Colonic mucosa (tissue), 4 donors: ENCODE data around the gene FGD5. TPM values are rescaled to one million over a fixed set of nuclear protein-coding genes. Genes with fewer than 3 reads are reported as not detected.
"Not testable (repeated sequence)": the region's sequence is repeated elsewhere in the genome, so short reads cannot be mapped to it uniquely, and the experiment has no call there.

Source experiments
- DNase-seq: peaks from one replicate; pipeline ENCODE4 v3.0.0-alpha.2; 2020
- H3K27ac ChIP-seq: fragments of 200-600 bp; one replicate; pipeline ENCODE4 v1.8.0; 2021
- H3K27me3 ChIP-seq: fragments of 200-600 bp; one replicate; pipeline ENCODE4 v1.8.0; 2021
- H3K36me3 ChIP-seq: fragments of 200-600 bp; one replicate; pipeline ENCODE4 v1.8.0; 2021
- H3K4me1 ChIP-seq: fragments of 200-600 bp; one replicate; pipeline ENCODE4 v1.8.0; 2021; ENCODE audit warnings: mild to moderate bottlenecking
- H3K4me3 ChIP-seq: fragments of 200-600 bp; one replicate; pipeline ENCODE4 v1.8.0; 2021
- H3K9ac ChIP-seq, 2 donors: one replicate each; pipeline ENCODE4 v1.7.0; 2013; ENCODE audit warnings: control low read depth in 2 of 2, low read depth in 2 of 2, low read length in 2 of 2
- H3K9me3 ChIP-seq: fragments of 200-600 bp; one replicate; pipeline ENCODE4 v1.8.0; 2021
- intact Hi-C: fragments of 100-400 bp; cut with DNase I; formaldehyde crosslinking; loops from one replicate; pipeline ENCODE4 v1.14.1; 2022
- total RNA-seq, 2 donors: library from RNA; stranded (reverse); fragmentation: NEBNext Ultra II Directional in 1 of 2; extraction: Animal tissue kit (Norgen Biotek cat#: 25700) in 1 of 2; gene quantifications; one replicate each; pipeline ENCODE4 v1.2.1, GENCODE V29; 2021
- TF ChIP-seq, protein P1 (sequence below): fragments of 200-600 bp; IDR thresholded peaks from one replicate; pipeline ENCODE4 v1.8.0; 2022; ENCODE audit warnings: antibody characterized with exemption, mild to moderate bottlenecking
- donor health status: healthy.
- donor health status: DM: no; HTN: no; CAD: no.
- donor health status: DM: no; HTN: no; CAD: no.

Gene FGD5
- total RNA-seq, 2 donors from 2014 or later: 4.4 to 8.7 TPM

DNA sequence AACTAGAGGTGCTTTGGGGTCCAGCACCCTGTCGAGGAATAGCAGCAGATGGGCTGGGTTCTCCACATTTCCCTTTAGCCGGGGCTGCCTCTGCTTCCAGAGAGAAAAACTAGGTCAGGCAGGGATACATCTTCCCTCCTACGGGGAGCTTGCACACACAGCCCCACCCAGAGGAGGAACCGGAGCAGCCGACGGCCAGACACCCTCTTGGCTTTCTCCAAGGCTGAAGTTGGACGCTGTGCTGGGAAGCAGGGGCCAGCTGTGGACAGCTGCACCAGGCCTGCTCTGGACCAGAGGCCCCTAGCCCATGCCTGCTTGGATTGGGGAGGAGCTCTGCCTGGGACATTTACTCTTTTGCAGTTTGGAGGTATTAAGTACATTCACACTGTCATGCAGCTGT lies 84.0 kb downstream of the FGD5 start:
- Histone ChIP-seq H3K4me3 (no peak overlapping the region), H3K9me3 (no peaks in the 10 kb centered on the region), H3K27ac (no peak overlapping the region), H3K36me3 (no peaks in the 10 kb centered on the region), H3K9ac (no peak overlapping the region), H3K4me1 (no peaks in the 10 kb centered on the region), H3K27me3 (no peaks in the 10 kb centered on the region)
- TF ChIP-seq, protein P1, sequence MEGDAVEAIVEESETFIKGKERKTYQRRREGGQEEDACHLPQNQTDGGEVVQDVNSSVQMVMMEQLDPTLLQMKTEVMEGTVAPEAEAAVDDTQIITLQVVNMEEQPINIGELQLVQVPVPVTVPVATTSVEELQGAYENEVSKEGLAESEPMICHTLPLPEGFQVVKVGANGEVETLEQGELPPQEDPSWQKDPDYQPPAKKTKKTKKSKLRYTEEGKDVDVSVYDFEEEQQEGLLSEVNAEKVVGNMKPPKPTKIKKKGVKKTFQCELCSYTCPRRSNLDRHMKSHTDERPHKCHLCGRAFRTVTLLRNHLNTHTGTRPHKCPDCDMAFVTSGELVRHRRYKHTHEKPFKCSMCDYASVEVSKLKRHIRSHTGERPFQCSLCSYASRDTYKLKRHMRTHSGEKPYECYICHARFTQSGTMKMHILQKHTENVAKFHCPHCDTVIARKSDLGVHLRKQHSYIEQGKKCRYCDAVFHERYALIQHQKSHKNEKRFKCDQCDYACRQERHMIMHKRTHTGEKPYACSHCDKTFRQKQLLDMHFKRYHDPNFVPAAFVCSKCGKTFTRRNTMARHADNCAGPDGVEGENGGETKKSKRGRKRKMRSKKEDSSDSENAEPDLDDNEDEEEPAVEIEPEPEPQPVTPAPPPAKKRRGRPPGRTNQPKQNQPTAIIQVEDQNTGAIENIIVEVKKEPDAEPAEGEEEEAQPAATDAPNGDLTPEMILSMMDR: no peak
- intact Hi-C loops: no loop called here
- peak; percentile 47 for DNase-seq

DNA sequence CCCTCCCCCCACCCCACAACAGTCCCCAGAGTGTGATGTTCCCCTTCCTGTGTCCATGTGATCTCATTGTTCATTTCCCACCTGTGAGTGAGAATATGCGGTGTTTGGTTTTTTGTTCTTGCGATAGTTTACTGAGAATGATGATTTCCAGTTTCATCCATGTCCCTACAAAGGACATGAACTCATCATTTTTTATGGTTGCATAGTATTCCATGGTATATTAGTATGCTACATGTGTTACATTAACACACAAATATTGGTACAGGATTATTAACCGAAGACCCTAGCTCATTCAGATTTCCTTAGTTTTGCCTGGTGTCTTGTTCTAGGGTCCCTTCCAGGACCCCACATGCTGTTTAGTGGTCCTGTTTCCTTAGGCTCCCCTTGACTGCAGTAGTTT lies 84.7 kb downstream of the FGD5 start:
- H3K27me3 ChIP-seq, H3K27ac ChIP-seq, H3K4me1 ChIP-seq, H3K36me3 ChIP-seq, intact Hi-C loops, H3K9ac ChIP-seq, H3K4me3 ChIP-seq, DNase-seq, H3K9me3 ChIP-seq: not testable (repeated sequence)

DNA sequence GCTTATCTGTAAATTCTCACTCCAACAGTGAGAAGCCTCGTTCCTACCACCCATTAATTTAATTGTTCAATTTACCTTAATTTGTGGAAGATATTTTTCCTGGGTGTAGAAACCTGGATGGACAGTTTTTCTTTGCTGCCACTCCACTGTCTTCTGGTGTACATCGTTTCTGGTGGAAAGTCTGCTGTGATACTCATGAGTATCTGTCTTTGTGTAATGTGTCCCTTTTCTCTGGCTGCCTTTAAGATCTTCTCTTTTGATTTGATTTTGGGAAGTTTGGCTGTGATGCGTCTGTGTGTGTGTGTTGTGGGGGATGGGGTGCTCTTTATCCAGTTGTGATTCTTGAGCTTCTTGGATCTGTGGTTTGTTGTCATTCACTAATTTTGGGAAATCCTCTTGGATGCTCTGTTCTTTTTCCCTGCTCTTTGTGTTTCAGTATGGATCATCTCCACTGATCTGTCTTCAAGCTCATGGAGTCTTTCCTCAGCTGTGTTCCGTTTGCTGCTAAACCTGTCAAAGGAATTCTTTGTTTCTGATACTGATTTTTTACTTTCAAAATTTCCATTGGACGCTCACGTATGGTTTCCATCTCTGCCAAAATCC lies 86.4 kb downstream of the FGD5 start:
- H3K36me3 ChIP-seq: no peaks in the 10 kb centered on the region
- H3K4me3 ChIP-seq: no peak overlapping the region
- H3K9ac ChIP-seq: no peak overlapping the region
- no peak for DNase-seq
- H3K9me3 ChIP-seq: no peaks in the 10 kb centered on the region
- H3K4me1 ChIP-seq: no peaks in the 10 kb centered on the region
- no peak overlapping the region for H3K27ac ChIP-seq
- no peaks in the 10 kb centered on the region for H3K27me3 ChIP-seq
- TF ChIP-seq, protein P1: no peak
- intact Hi-C loops: no loop called here

DNA sequence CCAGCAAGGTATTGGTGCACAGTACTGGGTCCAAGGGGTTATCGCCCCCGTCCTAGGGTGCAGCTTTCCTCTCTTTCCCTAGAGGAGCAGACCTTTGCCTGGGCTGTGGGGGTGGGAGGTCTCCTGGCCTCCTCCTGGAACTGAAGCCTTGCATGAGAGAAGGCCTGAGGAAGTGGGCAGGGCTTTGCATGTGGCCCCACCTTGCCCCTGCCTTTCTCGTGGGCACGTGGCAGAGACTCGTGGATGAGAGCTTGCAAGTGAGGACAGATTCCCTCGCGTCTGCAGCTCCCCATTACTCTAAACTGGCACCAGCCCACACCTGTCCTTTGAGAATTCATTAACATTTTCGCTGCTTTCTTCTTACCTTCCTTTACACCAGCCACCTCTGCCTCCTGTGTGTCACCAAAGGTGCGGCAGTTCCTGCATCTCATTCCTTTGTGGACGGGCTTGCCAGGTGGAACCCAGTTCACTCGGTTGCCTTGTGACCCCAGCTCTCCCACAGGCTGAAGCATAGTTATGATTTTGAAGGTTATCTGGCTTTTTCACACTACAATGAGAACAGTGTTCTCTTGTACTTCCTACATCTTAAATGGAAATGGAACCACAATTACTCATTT lies 87.7 kb downstream of the FGD5 start:
- no peaks in the 10 kb centered on the region for H3K27me3 ChIP-seq
- H3K9ac ChIP-seq: no peak overlapping the region
- no peak overlapping the region for H3K27ac ChIP-seq
- DNase-seq: no peak
- no peaks in the 10 kb centered on the region for H3K36me3 ChIP-seq
- TF ChIP-seq, protein P1: no peak
- H3K9me3 ChIP-seq: no peaks in the 10 kb centered on the region
- intact Hi-C loops: no loop called here
- no peak overlapping the region for H3K4me3 ChIP-seq
- H3K4me1 ChIP-seq: no peaks in the 10 kb centered on the region

DNA sequence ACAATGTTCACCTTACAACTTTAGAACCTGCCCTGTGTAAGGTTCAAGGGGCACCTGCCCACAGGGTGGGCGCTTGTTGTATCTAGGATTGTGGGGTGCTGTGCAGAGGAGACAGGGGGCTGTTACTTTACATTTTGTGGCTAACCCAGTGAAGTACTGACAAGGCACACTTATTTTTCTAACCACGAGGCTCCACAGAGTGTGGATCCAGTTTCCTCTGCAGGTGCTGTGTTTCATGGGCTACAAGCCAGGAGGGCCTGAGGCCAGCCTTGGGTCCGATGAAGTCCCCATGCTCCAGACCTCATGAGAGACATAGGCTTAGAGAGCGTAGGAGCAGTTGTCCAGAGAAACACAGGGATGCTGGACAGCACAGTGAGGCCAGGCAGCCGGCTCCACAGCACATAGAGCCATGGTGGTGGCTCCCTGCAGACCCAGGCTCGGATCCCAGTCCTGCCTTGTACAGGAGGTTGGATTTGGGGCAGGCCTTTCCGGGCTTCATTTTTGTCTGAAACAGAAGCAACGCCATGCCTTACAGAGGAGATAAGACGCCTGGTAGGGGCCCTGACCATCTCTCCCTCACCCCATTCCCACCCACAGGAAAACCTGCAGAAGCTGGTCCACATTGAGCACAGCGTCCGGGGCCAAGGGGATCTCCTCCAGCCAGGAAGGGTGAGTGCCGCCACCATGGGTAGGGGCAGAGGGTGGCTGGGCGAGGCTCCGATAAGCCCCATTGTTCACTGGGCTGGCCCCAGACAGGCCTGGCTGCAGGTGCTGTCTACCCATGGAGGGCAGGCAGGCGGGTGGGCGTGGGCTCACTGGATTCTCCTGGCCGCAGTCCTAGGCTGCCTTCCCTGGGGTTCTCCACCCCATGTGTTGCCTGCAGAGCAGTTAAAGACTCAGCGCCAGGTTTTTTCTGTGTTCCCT lies 88.5 kb downstream of the FGD5 start:
- Histone ChIP-seq H3K9ac (no peak overlapping the region), H3K4me1 (no peaks in the 10 kb centered on the region), H3K36me3 (no peaks in the 10 kb centered on the region), H3K9me3 (no peaks in the 10 kb centered on the region), H3K27me3 (no peaks in the 10 kb centered on the region), H3K27ac (no peak overlapping the region), H3K4me3 (no peak overlapping the region)
- DNase-seq: no peak
- TF ChIP-seq, protein P1: no peak
- intact Hi-C loops: no loop called here
